ENCODE data around the gene ZNF862.

- no peak for TF ChIP-seq POLR2A (IDR thresholded peaks at IDR 0.05)
- no peak for TF ChIP-seq EP300 (IDR thresholded peaks at IDR 0.05)
- TF ChIP-seq, protein P1, sequence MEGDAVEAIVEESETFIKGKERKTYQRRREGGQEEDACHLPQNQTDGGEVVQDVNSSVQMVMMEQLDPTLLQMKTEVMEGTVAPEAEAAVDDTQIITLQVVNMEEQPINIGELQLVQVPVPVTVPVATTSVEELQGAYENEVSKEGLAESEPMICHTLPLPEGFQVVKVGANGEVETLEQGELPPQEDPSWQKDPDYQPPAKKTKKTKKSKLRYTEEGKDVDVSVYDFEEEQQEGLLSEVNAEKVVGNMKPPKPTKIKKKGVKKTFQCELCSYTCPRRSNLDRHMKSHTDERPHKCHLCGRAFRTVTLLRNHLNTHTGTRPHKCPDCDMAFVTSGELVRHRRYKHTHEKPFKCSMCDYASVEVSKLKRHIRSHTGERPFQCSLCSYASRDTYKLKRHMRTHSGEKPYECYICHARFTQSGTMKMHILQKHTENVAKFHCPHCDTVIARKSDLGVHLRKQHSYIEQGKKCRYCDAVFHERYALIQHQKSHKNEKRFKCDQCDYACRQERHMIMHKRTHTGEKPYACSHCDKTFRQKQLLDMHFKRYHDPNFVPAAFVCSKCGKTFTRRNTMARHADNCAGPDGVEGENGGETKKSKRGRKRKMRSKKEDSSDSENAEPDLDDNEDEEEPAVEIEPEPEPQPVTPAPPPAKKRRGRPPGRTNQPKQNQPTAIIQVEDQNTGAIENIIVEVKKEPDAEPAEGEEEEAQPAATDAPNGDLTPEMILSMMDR (IDR thresholded peaks at IDR 0.05): no peak
These were observed 8.4 kb downstream of the ZNF862 start for GRCh38 chr7:149846436-149847046.

All from stomach (tissue), 4 donors.